Fibroblast of villous mesenchyme (primary cell): Measurements from ENCODE around the gene GABPB1. TPM values are rescaled to one million over a fixed set of nuclear protein-coding genes. Genes with fewer than 3 reads are reported as not detected.

Experiments used
- DNase-seq: peaks from one replicate; pipeline ENCODE4 v3.0.0-alpha.2; 2010; ENCODE audit warnings: low read depth
- H3K4me3 ChIP-seq: 2 replicates; pipeline ENCODE4 v1.5.1; 2011; ENCODE audit warnings: low read depth, mild to moderate bottlenecking, low read length
- CTCF ChIP-seq: IDR thresholded peaks from 2 replicates; pipeline ENCODE4 v1.5.1; 2012; ENCODE audit warnings: low read depth, mild to moderate bottlenecking, low read length; ENCODE audit not compliant: insufficient read depth
- total RNA-seq: library from RNA; depleted of rRNA; stranded (reverse); fragments of >200 nt; gene quantifications from 2 replicates; pipeline ENCODE4 v1.2.3, GENCODE V29; 2012

Gene GABPB1
- total RNA-seq, 1 donor, result 44.9 TPM

- no peak for DNase-seq
- H3K4me3 ChIP-seq, result no peak overlapping the region
- no peak for TF ChIP-seq CTCF
Measured at GRCh38 chr15:50236433-50236832, 118.6 kb downstream of the GABPB1 start.

- no peak overlapping the region for H3K4me3 ChIP-seq
- DNase-seq, result peak; percentile 32
- TF ChIP-seq CTCF, result no peak
Measured at GRCh38 chr15:50235794-50236193, 119.2 kb downstream of the GABPB1 start.

- H3K4me3 ChIP-seq, result no peak overlapping the region
- peak; percentile 25 for DNase-seq
- peak; percentile 2 for TF ChIP-seq CTCF
Measured at GRCh38 chr15:50234764-50235163, 120.2 kb downstream of the GABPB1 start.

GRCh38 chr15:50233192-50233736, 121.7 kb downstream of the GABPB1 start:
- H3K4me3 ChIP-seq, result no peak overlapping the region
- no peak for TF ChIP-seq CTCF
- no peak for DNase-seq

GRCh38 chr15:50232791-50233190, 122.2 kb downstream of the GABPB1 start:
- TF ChIP-seq CTCF, result no peak
- no peak for DNase-seq
- no peak overlapping the region for H3K4me3 ChIP-seq

GRCh38 chr15:50231761-50232160, 123.2 kb downstream of the GABPB1 start:
- H3K4me3 ChIP-seq, result no peak overlapping the region
- TF ChIP-seq CTCF, result no peak
- DNase-seq, result no peak

GRCh38 chr15:50229336-50229735, 125.7 kb downstream of the GABPB1 start:
- TF ChIP-seq CTCF, result no peak
- no peak overlapping the region for H3K4me3 ChIP-seq
- DNase-seq, result no peak
